Loucy (cell line): ENCODE results near the gene CADM4.

Source experiments
- H2AFZ ChIP-seq: fragments of 200-600 bp; sonication (generic); 2 replicates; pipeline ENCODE4 v1.6.0; 2016; ENCODE audit warnings: antibody characterized with exemption, mild to moderate bottlenecking, low read length, moderate library complexity
- H3F3A ChIP-seq: fragments of 200-600 bp; 2 replicates; pipeline ENCODE4 v1.6.0; 2016; ENCODE audit warnings: antibody characterized with exemption, low read depth, mild to moderate bottlenecking
- H3K27me3 ChIP-seq: fragments of 200-600 bp; sonication (generic); 2 replicates; pipeline ENCODE4 v1.6.1; 2014; ENCODE audit warnings: low read length, mild to moderate bottlenecking; ENCODE audit not compliant: insufficient read depth, poor library complexity, severe bottlenecking
- H3K36me3 ChIP-seq: fragments of 200-600 bp; sonication (generic); 2 replicates; pipeline ENCODE4 v1.6.1; 2016; ENCODE audit warnings: low read length; ENCODE audit not compliant: insufficient read depth
- H3K4me1 ChIP-seq: fragments of 200-600 bp; sonication (generic); 2 replicates; pipeline ENCODE4 v1.5.1; 2014; ENCODE audit warnings: low read length, mild to moderate bottlenecking; ENCODE audit not compliant: insufficient read depth, poor library complexity, severe bottlenecking
- H3K4me2 ChIP-seq: fragments of 200-600 bp; sonication (generic); 2 replicates; pipeline ENCODE4 v1.6.0; 2014; ENCODE audit warnings: antibody characterized with exemption, low read length, low read depth, mild to moderate bottlenecking; ENCODE audit not compliant: poor library complexity, severe bottlenecking
- H3K4me3 ChIP-seq: fragments of 200-600 bp; sonication (generic); 2 replicates; pipeline ENCODE4 v1.5.1; 2014; ENCODE audit warnings: low read length, mild to moderate bottlenecking, mixed read lengths; ENCODE audit not compliant: poor library complexity, severe bottlenecking
- H3K79me2 ChIP-seq: fragments of 200-600 bp; sonication (generic); 2 replicates; pipeline ENCODE4 v1.6.1; 2014; ENCODE audit warnings: low read length; ENCODE audit not compliant: insufficient read depth
- H3K9ac ChIP-seq: fragments of 200-600 bp; sonication (generic); 2 replicates; pipeline ENCODE4 v1.6.0; 2014; ENCODE audit warnings: mild to moderate bottlenecking, low read depth, low read length, moderate library complexity; ENCODE audit not compliant: poor library complexity, severe bottlenecking
- H3K9me2 ChIP-seq: fragments of 200-600 bp; sonication (generic); replicated peaks from 2 replicates; pipeline ENCODE4 v1.6.1; 2016; ENCODE audit warnings: low read depth, low read length, mixed read lengths
- H3K9me3 ChIP-seq: fragments of 200-600 bp; sonication (generic); 2 replicates; pipeline ENCODE4 v1.6.1; 2014; ENCODE audit warnings: mild to moderate bottlenecking, antibody characterized with exemption, low read length, low read depth; ENCODE audit not compliant: insufficient read depth
- H4K20me1 ChIP-seq: fragments of 200-600 bp; sonication (generic); 2 replicates; pipeline ENCODE4 v1.6.0; 2014; ENCODE audit warnings: antibody characterized with exemption, low read length, mild to moderate bottlenecking; ENCODE audit not compliant: insufficient read depth, poor library complexity, severe bottlenecking
- EZH2phosphoT487 ChIP-seq: fragments of 200-600 bp; IDR thresholded peaks from 2 replicates; pipeline ENCODE4 v1.6.1; 2018; ENCODE audit warnings: antibody characterized with exemption, mild to moderate bottlenecking, moderate library complexity, borderline replicate concordance
- TF ChIP-seq, protein P1 (sequence below): fragments of 200-600 bp; sonication (generic); conservative IDR thresholded peaks from 2 replicates; pipeline ENCODE4 v1.5.1; 2014; ENCODE audit warnings: mild to moderate bottlenecking, antibody characterized with exemption, low read length

CADM4 gene

DNA sequence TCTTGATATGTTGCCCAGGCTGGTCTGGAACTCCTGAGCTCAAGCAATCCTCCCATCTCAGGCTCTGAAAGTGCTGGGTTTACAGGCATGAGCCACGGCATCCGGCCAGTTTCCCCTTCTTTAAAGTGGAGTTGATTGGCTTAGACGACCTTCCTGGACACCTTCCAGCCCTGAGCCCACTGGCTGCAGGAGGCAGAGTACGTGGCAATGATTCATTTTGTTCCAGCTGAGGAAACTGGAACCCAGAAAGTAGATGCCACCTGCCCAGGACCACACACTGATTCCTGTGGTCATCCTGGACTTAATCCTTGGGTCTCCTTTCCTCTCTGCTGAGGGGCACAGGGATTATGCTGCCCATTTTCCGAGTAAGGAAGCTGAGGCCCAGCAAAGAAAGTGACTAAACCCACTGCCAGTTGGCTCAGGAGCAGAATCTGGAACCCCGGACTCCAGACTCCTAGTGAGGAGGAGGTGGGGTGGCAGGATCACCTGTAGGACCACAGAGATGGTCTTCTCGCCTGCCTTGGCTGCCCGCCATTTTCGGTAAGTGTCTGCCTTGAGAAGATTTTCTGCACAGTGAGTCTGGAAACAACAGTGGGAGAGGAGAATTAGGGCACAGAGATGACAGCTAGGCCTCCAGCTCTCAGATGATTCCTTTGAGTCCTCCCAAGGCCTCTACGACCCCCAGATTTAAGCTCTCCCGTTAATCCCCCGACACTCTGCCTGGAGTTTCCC is 65.1 kb downstream of the CADM4 start:
- no peak for TF ChIP-seq EZH2phosphoT487
- TF ChIP-seq, protein P1, sequence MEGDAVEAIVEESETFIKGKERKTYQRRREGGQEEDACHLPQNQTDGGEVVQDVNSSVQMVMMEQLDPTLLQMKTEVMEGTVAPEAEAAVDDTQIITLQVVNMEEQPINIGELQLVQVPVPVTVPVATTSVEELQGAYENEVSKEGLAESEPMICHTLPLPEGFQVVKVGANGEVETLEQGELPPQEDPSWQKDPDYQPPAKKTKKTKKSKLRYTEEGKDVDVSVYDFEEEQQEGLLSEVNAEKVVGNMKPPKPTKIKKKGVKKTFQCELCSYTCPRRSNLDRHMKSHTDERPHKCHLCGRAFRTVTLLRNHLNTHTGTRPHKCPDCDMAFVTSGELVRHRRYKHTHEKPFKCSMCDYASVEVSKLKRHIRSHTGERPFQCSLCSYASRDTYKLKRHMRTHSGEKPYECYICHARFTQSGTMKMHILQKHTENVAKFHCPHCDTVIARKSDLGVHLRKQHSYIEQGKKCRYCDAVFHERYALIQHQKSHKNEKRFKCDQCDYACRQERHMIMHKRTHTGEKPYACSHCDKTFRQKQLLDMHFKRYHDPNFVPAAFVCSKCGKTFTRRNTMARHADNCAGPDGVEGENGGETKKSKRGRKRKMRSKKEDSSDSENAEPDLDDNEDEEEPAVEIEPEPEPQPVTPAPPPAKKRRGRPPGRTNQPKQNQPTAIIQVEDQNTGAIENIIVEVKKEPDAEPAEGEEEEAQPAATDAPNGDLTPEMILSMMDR = no peak
- Histone ChIP-seq H3F3A (no peaks in the 10 kb centered on the region), H3K4me3 (peak overlapping the region; percentile 85), H4K20me1 (no peaks in the 10 kb centered on the region), H3K4me1 (peaks cover 31% of the 10 kb centered on the region), H3K27me3 (no peaks in the 10 kb centered on the region), H3K9me2 (no peaks in the 10 kb centered on the region), H3K9ac (peak overlapping the region; percentile 98), H3K79me2 (peaks cover 60% of the 10 kb centered on the region), H3K9me3 (no peaks in the 10 kb centered on the region), H3K4me2 (peak overlapping the region; percentile 100), H3K36me3 (no peaks in the 10 kb centered on the region), H2AFZ (no peak overlapping the region)
